PC-3 (cell line): ENCODE measurements around the gene MPHOSPH9. TPM values are rescaled to one million over a fixed set of nuclear protein-coding genes. Genes with fewer than 3 reads are reported as not detected.

Experiments
- ATAC-seq: fragments of 200-7000 bp; cut with Tn5 transposase; 2 replicates; pipeline ENCODE4 v1.9.1; 2020; ENCODE audit warnings: mild to moderate bottlenecking, moderate library complexity
- BruUV-seq: library from RNA; stranded (reverse); fragments of 400-500 nt; replicated peaks from 2 replicates; lab custom pipeline; 2021; lab: Mats Ljungman, UMichigan
- CTCF ChIA-PET: fragments of 300-600 bp; sonication (Branson Sonifier 250); formaldehyde crosslinking; loops from one replicate; lab custom pipeline; 2022; ENCODE audit warnings: antibody characterized with exemption; lab: Charles Lee
- POLR2A ChIA-PET: fragments of 300-600 bp; sonication (Branson Sonifier 250); formaldehyde crosslinking; loops from one replicate; lab custom pipeline; 2022; ENCODE audit warnings: antibody characterized with exemption; ENCODE audit not compliant: unreplicated experiment; lab: Charles Lee
- DNase-seq: peaks from one replicate; pipeline ENCODE4 v3.0.0-alpha.2; 2015
- H2AFZ ChIP-seq: fragments of 300-600 bp; sonication (generic); 2 replicates; pipeline ENCODE4 v1.6.0; 2016; ENCODE audit warnings: antibody characterized with exemption, low read length
- H3F3A ChIP-seq: fragments of 300-600 bp; sonication (generic); one replicate; pipeline ENCODE4 v1.6.0; 2017; ENCODE audit warnings: antibody characterized with exemption, low read length, control low read depth, mild to moderate bottlenecking; ENCODE audit not compliant: unreplicated experiment
- H3K27ac ChIP-seq: fragments of 300-600 bp; sonication (generic); 2 replicates; pipeline ENCODE4 v1.5.1; 2016; ENCODE audit warnings: mild to moderate bottlenecking, low read length
- H3K27me3 ChIP-seq: fragments of 300-600 bp; sonication (generic); 2 replicates; pipeline ENCODE4 v1.6.1; 2016; ENCODE audit warnings: low read length, mixed read lengths
- H3K36me3 ChIP-seq: fragments of 300-600 bp; sonication (generic); 2 replicates; pipeline ENCODE4 v1.6.1; 2016; ENCODE audit warnings: low read depth, mixed run types, low read length, mixed read lengths
- H3K4me1 ChIP-seq: fragments of 300-600 bp; sonication (generic); 2 replicates; pipeline ENCODE4 v1.5.1; 2016; ENCODE audit warnings: low read length; ENCODE audit not compliant: insufficient read depth
- H3K4me2 ChIP-seq: fragments of 300-600 bp; sonication (generic); 2 replicates; pipeline ENCODE4 v1.6.0; 2016; ENCODE audit warnings: low read length
- H3K4me3 ChIP-seq: fragments of 300-600 bp; sonication (generic); 2 replicates; pipeline ENCODE4 v1.5.1; 2016; ENCODE audit warnings: mild to moderate bottlenecking, low read length, mixed read lengths
- H3K79me2 ChIP-seq: fragments of 300-600 bp; sonication (generic); 2 replicates; pipeline ENCODE4 v1.6.1; 2017; ENCODE audit warnings: low read length, mixed read lengths
- H3K9ac ChIP-seq: fragments of 300-600 bp; sonication (generic); 2 replicates; pipeline ENCODE4 v1.6.0; 2016; ENCODE audit warnings: mild to moderate bottlenecking, low read length
- H3K9me2 ChIP-seq: fragments of 300-600 bp; sonication (generic); replicated peaks from 2 replicates; pipeline ENCODE4 v1.6.1; 2016; ENCODE audit warnings: mixed run types, low read length, mixed read lengths
- H3K9me3 ChIP-seq: fragments of 300-600 bp; sonication (generic); 2 replicates; pipeline ENCODE4 v1.6.1; 2016; ENCODE audit warnings: low read length, mixed read lengths
- H4K20me1 ChIP-seq: fragments of 300-600 bp; sonication (generic); 2 replicates; pipeline ENCODE4 v1.6.1; 2016; ENCODE audit warnings: low read length, mixed read lengths
- CTCF ChIP-seq: fragments of 300-600 bp; sonication (generic); conservative IDR thresholded peaks from 2 replicates; pipeline ENCODE4 v1.5.1; 2017; ENCODE audit warnings: antibody characterized with exemption, low read depth, mild to moderate bottlenecking, low read length
- EZH2 ChIP-seq: fragments of 300-600 bp; sonication (generic); IDR thresholded peaks from one replicate; pipeline ENCODE4 v1.6.1; 2017; ENCODE audit warnings: antibody characterized with exemption, mild to moderate bottlenecking, low read length; ENCODE audit not compliant: unreplicated experiment
- EZH2phosphoT487 ChIP-seq: fragments of 300-600 bp; sonication (generic); IDR thresholded peaks from 2 replicates; pipeline ENCODE4 v1.6.1; 2018; ENCODE audit warnings: mild to moderate bottlenecking, antibody characterized with exemption, low read length, borderline replicate concordance
- intact Hi-C: fragments of 100-400 bp; cut with micrococcal nuclease; formaldehyde crosslinking; loops from 2 replicates; pipeline ENCODE4 v1.9.0; 2023
- total RNA-seq: library from RNA; depleted of rRNA; stranded (reverse); fragments of >200 nt; gene quantifications from 2 replicates; pipeline ENCODE4 v1.2.3, GENCODE V29; 2014

Gene MPHOSPH9
- total RNA-seq, 1 experiment from 2014 or later = 42.5 TPM

DNA sequence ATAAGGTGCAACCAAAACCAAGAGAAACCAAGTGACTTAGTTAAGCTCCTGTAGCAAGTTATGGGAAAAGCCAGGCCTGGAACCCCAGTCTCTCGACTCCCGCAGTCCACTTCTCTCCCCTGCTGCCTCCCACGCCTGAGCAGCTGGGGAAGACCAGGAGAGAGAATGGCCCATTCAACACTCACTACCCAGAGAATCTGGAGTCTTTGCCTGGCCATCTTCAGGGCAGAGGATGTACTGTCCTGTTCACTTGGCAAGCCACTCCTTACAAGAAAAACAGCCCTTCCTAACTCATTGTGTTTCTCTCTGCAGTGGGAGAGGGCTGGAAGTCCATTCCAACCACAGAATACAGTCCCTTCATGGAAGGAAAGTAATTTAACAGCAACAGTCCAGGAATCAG lies 83.9 kb downstream of the MPHOSPH9 start:
- Histone ChIP-seq H3K27me3 (no peaks in the 10 kb centered on the region), H3K27ac (no peak overlapping the region), H3K9ac (no peak overlapping the region), H3K36me3 (no peaks in the 10 kb centered on the region), H3K4me2 (peak overlapping the region; percentile 96; the same call in 1 of the 2 replicates), H4K20me1 (no peaks in the 10 kb centered on the region), H2AFZ (no peak overlapping the region), H3K4me1 (peaks cover 17% of the 10 kb centered on the region), H3K79me2 (peaks cover 17% of the 10 kb centered on the region; the same call in 1 of the 2 replicates), H3F3A (no peaks in the 10 kb centered on the region), H3K4me3 (no peak overlapping the region), H3K9me3 (no peaks in the 10 kb centered on the region), H3K9me2 (no peaks in the 10 kb centered on the region)
- TF ChIP-seq EZH2 = no peak
- no peak for TF ChIP-seq EZH2phosphoT487
- no peak for TF ChIP-seq CTCF
- no peak for ATAC-seq
- POLR2A ChIA-PET = no interaction called here
- BruUV-seq = no TSS peak
- intact Hi-C loops = no loop called here
- CTCF ChIA-PET = interaction anchor here (0.7 kb wide), 1 partner anchor 100 kb away, joined by 3 read pairs; no protein-coding TSS in a partner anchor
- no peak for DNase-seq

- POLR2A ChIA-PET = no interaction called here
- Histone ChIP-seq H3K9me3 (no peaks in the 10 kb centered on the region), H3K9me2 (no peaks in the 10 kb centered on the region), H3K4me3 (no peak overlapping the region), H3F3A (no peaks in the 10 kb centered on the region), H3K9ac (no peak overlapping the region), H3K79me2 (peaks cover 17% of the 10 kb centered on the region; the same call in 1 of the 2 replicates), H3K27me3 (no peaks in the 10 kb centered on the region), H3K4me2 (no peak overlapping the region), H2AFZ (no peak overlapping the region), H3K36me3 (no peaks in the 10 kb centered on the region), H3K27ac (no peak overlapping the region), H4K20me1 (no peaks in the 10 kb centered on the region), H3K4me1 (peaks cover 17% of the 10 kb centered on the region)
- intact Hi-C loops = no loop called here
- no TSS peak for BruUV-seq
- no peak for TF ChIP-seq EZH2phosphoT487
- no peak for TF ChIP-seq EZH2
- no peak for TF ChIP-seq CTCF
- CTCF ChIA-PET = no interaction called here
- ATAC-seq = no peak
- DNase-seq = no peak
Measured at GRCh38 chr12:123148655-123149054, 84.3 kb downstream of the MPHOSPH9 start.

DNA sequence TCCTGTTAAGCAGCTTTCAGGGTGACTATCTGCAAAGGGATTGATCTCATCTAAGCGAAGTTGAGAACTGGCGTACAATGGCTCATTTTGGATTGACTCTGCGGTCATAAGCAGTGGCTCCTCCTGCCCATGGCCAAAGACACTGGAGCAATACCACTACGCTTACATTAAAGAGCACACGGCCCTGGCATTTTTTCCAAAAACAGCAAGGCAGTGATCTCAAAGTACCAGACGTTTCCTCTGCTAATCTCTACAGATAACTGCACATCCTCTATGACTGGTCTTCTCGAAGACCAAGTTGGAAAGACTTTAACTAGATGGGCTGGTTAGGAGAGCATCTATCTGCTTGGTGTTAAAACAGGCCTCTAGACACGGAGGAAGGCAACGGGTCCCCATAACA lies 84.7 kb downstream of the MPHOSPH9 start:
- DNase-seq (no peak), ATAC-seq (no peak)
- no peak overlapping the region for H2AFZ ChIP-seq
- H3K79me2 ChIP-seq = peaks cover 17% of the 10 kb centered on the region; the same call in 1 of the 2 replicates
- H3K9me3 ChIP-seq = no peaks in the 10 kb centered on the region
- no peak for TF ChIP-seq CTCF
- TF ChIP-seq EZH2phosphoT487 = no peak
- no peak for TF ChIP-seq EZH2
- intact Hi-C loops = no loop called here
- H4K20me1 ChIP-seq = no peaks in the 10 kb centered on the region
- H3F3A ChIP-seq = no peaks in the 10 kb centered on the region
- H3K4me1 ChIP-seq = peaks cover 17% of the 10 kb centered on the region
- H3K4me3 ChIP-seq = no peak overlapping the region
- POLR2A ChIA-PET = no interaction called here
- no peak overlapping the region for H3K9ac ChIP-seq
- CTCF ChIA-PET = no interaction called here
- no peak overlapping the region for H3K4me2 ChIP-seq
- H3K36me3 ChIP-seq = no peaks in the 10 kb centered on the region
- no peaks in the 10 kb centered on the region for H3K27me3 ChIP-seq
- no peaks in the 10 kb centered on the region for H3K9me2 ChIP-seq
- no peak overlapping the region for H3K27ac ChIP-seq
- BruUV-seq = no TSS peak
